Airway epithelial cell (primary cell): ENCODE results near the gene TP53TG3B. TPM values are rescaled to one million over a fixed set of nuclear protein-coding genes. Genes with fewer than 3 reads are reported as not detected.

Source experiments
- total RNA-seq: library from RNA; depleted of rRNA; stranded (reverse); fragments of >200 nt; gene quantifications from 2 replicates; pipeline ENCODE4 v1.2.3, GENCODE V29; 2015

Gene TP53TG3B, protein sequence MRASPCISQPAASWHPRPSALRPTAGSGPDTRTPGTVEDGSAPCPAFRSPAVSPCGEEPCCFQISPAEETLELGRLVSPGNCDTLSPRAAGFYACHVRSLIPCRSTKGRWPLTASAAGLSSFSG
- not detected in 2 replicates for total RNA-seq

DNA sequence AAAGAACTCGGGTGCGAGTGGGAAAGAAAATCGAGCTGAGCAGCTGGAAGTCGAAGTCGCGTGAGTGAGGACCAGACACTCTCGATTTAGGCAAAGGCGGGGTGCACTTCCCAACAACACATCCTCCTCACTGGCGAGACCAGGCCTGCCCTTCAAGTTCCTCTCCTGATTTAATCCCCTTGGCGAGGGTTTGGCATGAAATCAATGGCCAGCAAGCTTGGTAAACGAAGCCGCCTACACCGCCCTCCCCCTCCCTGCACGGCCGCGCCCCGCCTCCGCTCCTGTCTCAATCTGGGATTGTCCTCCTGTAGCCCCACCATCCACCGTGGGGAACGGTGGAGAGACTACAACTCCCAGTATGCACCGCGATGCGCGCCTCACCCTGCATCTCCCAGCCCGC lies at the start of gene TP53TG3B:
TP53TG3B (plus strand) TSS at position 301 of the 400 bp plus-strand sequence; CDS start at position 369, 68 bp downstream.

Other genes with a start within 250 kb of the TP53TG3B start
- gene TP53TG3C, start 166.6 kb upstream of the TP53TG3B start, total RNA-seq = not detected in 2 replicates
- gene TP53TG3E, start 56.5 kb upstream of the TP53TG3B start, total RNA-seq = not detected in 2 replicates
- not detected in 2 replicates for gene TP53TG3F, start 98.8 kb downstream of the TP53TG3B start, total RNA-seq